Measurements from ENCODE around the gene NREP. TPM values are rescaled to one million over a fixed set of nuclear protein-coding genes. Genes with fewer than 3 reads are reported as not detected.

NREP gene
- total RNA-seq, 1 donor from 2014 or later: 465 TPM

- H3K27me3 ChIP-seq: no peaks in the 10 kb centered on the region
- no peak overlapping the region for H3K9ac ChIP-seq
- H3K4me2 ChIP-seq: no peak overlapping the region
- H3K4me1 Mint-ChIP-seq: peaks cover 16% of the 10 kb centered on the region
- no peaks in the 10 kb centered on the region for H3F3A ChIP-seq (ENCODE audit: low read depth)
- no peak overlapping the region for H2AFZ ChIP-seq (replicated peaks)
- no peak overlapping the region for H3K27ac Mint-ChIP-seq
- peaks cover 31% of the 10 kb centered on the region for H3K4me1 ChIP-seq
- H3K27ac ChIP-seq: no peak overlapping the region
- H3K9me3 Mint-ChIP-seq: no peaks in the 10 kb centered on the region
- H3K9me3 ChIP-seq (ENCODE audit: low read depth): no peaks in the 10 kb centered on the region
- H4K20me1 ChIP-seq (ENCODE audit: low read depth): peaks cover 57% of the 10 kb centered on the region
- H3K4me3 ChIP-seq: no peak overlapping the region
- TF ChIP-seq CTCF (IDR thresholded peaks at IDR 0.05): no peak
- TF ChIP-seq EZH2phosphoT487 (IDR thresholded peaks at IDR 0.05): no peak
- TF ChIP-seq EZH2 (IDR thresholded peaks at IDR 0.05): no peak
- DNase-seq (ENCODE audit: low spot score): no peak
- H3K4me3 Mint-ChIP-seq: no peak overlapping the region
- H3K79me2 ChIP-seq (ENCODE audit: low read depth): peaks cover 73% of the 10 kb centered on the region
- no peaks in the 10 kb centered on the region for H3K36me3 ChIP-seq
- no peaks in the 10 kb centered on the region for H3K27me3 Mint-ChIP-seq (ENCODE audit: insufficient read depth, low read depth)
- peaks cover 72% of the 10 kb centered on the region for H3K36me3 Mint-ChIP-seq
These were observed 19.3 kb downstream of the NREP start for GRCh38 chr5:111737716-111738115.

- H3K79me2 ChIP-seq (ENCODE audit: low read depth): peaks cover 57% of the 10 kb centered on the region
- H3K27ac ChIP-seq: no peak overlapping the region
- no peak overlapping the region for H3K27ac Mint-ChIP-seq
These were observed 21.3 kb downstream of the NREP start for GRCh38 chr5:111735583-111736270.

GRCh38 chr5:111734597-111734996, 22.4 kb downstream of the NREP start:
- no peak overlapping the region for H3K4me2 ChIP-seq
- no peak overlapping the region for H2AFZ ChIP-seq (replicated peaks)
- Mint-ChIP-seq H3K4me3 (no peak overlapping the region), H3K27ac (no peak overlapping the region), H3K36me3 (peaks cover 71% of the 10 kb centered on the region), H3K27me3 (ENCODE audit: insufficient read depth, low read depth) (no peaks in the 10 kb centered on the region), H3K9me3 (no peaks in the 10 kb centered on the region), H3K4me1 (peaks cover 3% of the 10 kb centered on the region)
- H3K4me3 ChIP-seq: no peak overlapping the region
- peaks cover 28% of the 10 kb centered on the region for H4K20me1 ChIP-seq (ENCODE audit: low read depth)
- no peaks in the 10 kb centered on the region for H3K9me3 ChIP-seq (ENCODE audit: low read depth)
- peaks cover 46% of the 10 kb centered on the region for H3K79me2 ChIP-seq (ENCODE audit: low read depth)
- DNase-seq (ENCODE audit: low spot score): no peak
- H3K9ac ChIP-seq: no peak overlapping the region
- H3K27ac ChIP-seq: no peak overlapping the region
- no peaks in the 10 kb centered on the region for H3F3A ChIP-seq (ENCODE audit: low read depth)
- H3K36me3 ChIP-seq: peaks cover 4% of the 10 kb centered on the region
- TF ChIP-seq CTCF (IDR thresholded peaks at IDR 0.05) (no peak), EZH2 (IDR thresholded peaks at IDR 0.05) (no peak), EZH2phosphoT487 (IDR thresholded peaks at IDR 0.05) (no peak)
- no peaks in the 10 kb centered on the region for H3K27me3 ChIP-seq
- peaks cover 16% of the 10 kb centered on the region for H3K4me1 ChIP-seq

More at GRCh38 chr5:111735583-111736270, 21.3 kb downstream of the NREP start:
- H3F3A ChIP-seq (ENCODE audit: low read depth): no peaks in the 10 kb centered on the region
- Mint-ChIP-seq H3K4me1 (peaks cover 3% of the 10 kb centered on the region), H3K4me3 (no peak overlapping the region), H3K36me3 (peaks cover 68% of the 10 kb centered on the region), H3K27me3 (ENCODE audit: insufficient read depth, low read depth) (no peaks in the 10 kb centered on the region), H3K9me3 (no peaks in the 10 kb centered on the region)
- TF ChIP-seq EZH2 (IDR thresholded peaks at IDR 0.05) (no peak), CTCF (IDR thresholded peaks at IDR 0.05) (no peak), EZH2phosphoT487 (IDR thresholded peaks at IDR 0.05) (no peak)
- no peak overlapping the region for H3K4me3 ChIP-seq
- H3K9ac ChIP-seq: no peak overlapping the region
- no peak for DNase-seq (ENCODE audit: low spot score)
- H3K4me2 ChIP-seq: no peak overlapping the region
- no peaks in the 10 kb centered on the region for H3K27me3 ChIP-seq
- peaks cover 37% of the 10 kb centered on the region for H4K20me1 ChIP-seq (ENCODE audit: low read depth)
- peaks cover 4% of the 10 kb centered on the region for H3K36me3 ChIP-seq
- H3K9me3 ChIP-seq (ENCODE audit: low read depth): no peaks in the 10 kb centered on the region
- no peak overlapping the region for H2AFZ ChIP-seq (replicated peaks)
- peaks cover 22% of the 10 kb centered on the region for H3K4me1 ChIP-seq

All from neural progenitor cell (in vitro differentiated cells).